HG02571 (cell line): Measurements from ENCODE around the gene ATP4A.

Experiments
- ATAC-seq: cut with Tn5 transposase; IDR thresholded peaks from one replicate; pipeline ENCODE4 v1.9.1; 2021; ENCODE audit warnings: mild to moderate bottlenecking, moderate library complexity; ENCODE audit not compliant: unreplicated experiment

Gene ATP4A

DNA sequence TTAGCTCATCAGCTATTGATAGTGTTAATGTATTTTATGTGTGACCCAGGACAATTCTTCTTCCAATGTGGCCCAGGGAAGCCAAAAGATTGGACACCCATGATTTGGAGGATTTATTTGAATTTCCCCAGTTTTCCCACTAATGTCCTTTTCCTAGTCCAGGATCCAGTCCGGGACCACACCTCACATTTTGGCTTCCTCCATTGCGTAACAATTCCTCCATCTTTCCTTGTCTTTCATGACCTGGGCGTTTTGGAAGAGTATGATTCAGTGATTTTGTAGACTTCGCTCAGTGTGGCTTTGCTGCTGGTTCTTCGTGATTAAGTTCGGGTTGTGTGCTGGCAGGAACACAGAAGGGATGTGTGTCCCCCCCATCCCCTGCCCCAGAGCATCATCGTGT lies 3.3 kb upstream of the ATP4A start:
- ATAC-seq = no peak

- no peak for ATAC-seq
These were observed 1.8 kb upstream of the ATP4A start for GRCh38 chr19:35565016-35565856.

DNA sequence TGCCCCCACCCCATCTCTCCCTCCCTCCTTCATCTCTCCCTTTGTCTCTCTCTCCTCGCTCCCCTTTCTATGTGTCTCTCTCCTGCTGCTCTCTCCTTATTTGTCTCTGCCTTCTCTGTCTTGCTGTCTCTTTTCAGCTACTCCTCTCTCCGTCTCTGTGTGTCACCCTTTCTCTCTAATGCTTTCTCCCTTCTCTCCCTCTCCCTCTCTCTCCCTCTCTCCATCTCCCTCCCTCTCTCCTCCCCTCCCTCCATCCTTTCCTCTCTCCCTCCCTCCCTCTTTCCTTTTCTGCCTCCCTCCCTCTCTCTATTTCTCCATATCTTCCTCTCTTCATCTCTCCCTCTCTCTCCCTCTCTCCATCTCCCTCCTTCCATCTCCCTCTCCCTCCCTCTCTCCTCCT lies 682 bp downstream of the ATP4A start:
- ATAC-seq = no peak

DNA sequence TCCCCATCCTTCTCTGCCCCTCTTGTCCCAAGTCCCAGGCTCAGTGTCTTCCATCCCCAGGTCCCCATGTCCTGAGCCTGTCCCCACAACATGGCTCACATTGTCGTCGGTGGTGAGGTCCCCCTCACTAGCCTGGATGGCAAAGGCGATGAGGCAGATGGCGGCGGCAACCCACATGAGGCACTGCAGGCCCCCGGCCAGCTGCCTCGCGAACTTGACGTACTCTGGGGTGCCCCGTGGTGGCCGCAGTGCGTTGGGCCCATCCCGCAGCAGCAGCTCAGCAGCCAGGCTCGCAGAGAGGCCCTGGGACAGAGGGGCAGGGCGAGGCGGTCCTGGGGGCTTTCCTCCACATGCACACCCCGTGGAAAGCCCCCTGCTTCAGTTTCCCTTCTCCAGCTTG lies 1.1 kb downstream of the ATP4A start:
- no peak for ATAC-seq

DNA sequence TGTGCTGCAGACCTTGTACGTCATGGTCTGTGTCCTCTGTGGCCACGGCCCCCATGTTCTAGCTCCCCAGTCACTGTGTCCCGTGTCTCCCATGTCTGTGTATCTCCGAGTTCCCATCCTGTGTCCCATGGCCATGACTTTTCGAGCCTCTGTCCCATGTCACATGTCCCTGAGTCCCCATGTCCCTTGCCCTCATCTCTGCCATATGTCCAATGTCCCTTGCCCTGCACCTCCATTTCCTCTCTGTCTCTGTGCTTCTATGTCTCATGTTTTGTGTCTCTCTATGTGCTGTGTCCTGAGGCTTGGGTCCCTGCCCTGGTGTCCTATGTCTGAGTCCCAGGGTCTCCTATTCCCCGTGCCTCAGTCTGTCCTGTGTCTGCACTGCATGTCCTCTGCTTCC lies 2.0 kb downstream of the ATP4A start:
- ATAC-seq = no peak

GRCh38 chr19:35560677-35561076 lies 2.8 kb downstream of the ATP4A start:
- ATAC-seq = no peak

GRCh38 chr19:35560271-35560670 lies 3.2 kb downstream of the ATP4A start:
- no peak for ATAC-seq

- ATAC-seq = no peak
These were observed 3.7 kb downstream of the ATP4A start for GRCh38 chr19:35559781-35560180.

DNA sequence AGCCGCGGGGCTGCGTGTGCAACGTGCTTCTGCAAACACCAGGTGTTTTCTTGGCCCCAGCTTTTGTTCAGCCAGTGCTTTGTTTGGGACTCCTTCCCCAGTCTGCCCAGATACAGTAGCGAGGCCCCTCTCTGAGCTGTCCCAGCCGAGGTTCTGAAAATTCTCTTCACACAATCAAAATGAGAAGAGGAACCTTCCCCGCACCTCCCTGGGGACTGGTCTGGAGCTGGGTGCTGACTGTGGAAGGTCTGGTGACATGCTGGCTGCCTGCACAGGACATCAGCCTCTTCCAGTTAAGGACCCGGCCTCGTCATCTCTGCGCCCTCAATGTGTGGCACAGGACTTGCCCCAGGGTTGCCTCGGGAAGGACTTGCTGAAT lies 4.2 kb downstream of the ATP4A start:
- ATAC-seq = no peak

DNA sequence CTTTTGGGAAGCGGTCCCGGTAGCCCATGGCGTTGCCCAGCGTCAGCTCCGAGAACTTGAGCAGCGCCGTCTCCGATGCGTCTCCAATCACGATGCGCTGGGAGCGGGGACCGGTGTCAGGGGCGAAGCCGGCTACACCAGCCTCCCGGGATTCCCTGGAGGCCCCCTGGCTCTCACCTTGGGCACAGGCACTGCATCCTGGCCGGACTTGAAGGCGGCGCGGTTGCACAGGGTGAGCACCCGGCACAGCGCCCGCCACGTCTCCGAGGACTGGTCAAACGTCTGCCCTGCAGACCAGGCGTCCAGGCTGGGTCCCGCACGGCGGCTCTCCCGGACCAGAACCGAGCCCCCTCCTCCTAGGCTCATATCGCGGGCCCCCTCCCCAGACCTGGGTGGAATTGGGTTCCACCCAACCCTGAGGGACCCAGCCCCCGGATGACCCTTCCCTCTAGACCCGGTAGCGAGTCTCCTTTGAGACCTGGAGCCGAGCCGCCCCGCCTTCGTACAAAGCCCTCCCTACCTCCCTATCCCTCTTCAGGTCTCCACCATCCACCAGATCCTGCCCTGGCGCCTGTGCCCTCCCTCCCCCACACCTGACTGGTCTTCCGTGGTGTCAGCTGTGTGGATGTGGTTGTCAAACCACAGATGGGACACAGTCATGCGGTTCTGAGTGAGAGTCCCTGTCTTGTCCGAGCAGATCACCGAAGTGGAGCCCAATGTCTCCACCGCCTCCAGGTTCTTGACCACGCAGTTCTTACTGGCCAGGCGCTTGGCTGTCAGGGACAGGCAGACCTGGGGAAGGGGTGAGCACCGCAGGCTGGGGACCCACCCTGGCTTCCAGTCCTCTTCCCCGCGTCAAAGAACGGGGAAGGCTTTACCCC lies 4.8 kb downstream of the ATP4A start:
- no peak for ATAC-seq

- ATAC-seq = no peak
These were observed 5.7 kb downstream of the ATP4A start for GRCh38 chr19:35557539-35558399.

GRCh38 chr19:35556846-35557538 lies 6.5 kb downstream of the ATP4A start:
- ATAC-seq = no peak

DNA sequence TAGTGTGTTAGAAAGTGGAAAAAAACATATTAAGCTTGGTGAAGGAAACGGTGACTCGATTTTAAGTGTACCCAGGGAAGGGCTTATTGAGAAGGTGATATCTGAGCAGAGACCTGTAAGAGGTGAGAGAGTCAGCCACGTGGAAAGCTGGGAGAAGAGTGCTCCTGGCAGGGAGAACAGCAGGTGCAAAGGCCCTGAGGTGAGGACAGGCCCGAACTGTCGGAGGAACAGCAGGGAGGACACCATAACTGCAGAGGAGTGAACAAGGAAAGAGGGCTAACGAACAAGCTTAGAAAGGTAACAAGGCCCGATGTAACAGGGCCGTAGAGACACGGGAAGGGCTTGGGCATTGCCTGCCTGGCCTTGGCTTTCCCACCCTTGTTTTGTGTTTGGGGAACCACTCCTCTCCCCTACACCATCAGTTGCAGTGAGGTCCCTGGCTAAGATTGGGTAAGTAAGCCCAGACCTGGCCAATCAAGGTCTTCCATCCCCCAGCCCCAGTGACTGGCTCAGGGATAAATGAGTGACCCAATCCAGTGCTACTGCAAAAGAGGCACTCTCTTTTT lies 7.3 kb downstream of the ATP4A start:
- ATAC-seq = no peak

DNA sequence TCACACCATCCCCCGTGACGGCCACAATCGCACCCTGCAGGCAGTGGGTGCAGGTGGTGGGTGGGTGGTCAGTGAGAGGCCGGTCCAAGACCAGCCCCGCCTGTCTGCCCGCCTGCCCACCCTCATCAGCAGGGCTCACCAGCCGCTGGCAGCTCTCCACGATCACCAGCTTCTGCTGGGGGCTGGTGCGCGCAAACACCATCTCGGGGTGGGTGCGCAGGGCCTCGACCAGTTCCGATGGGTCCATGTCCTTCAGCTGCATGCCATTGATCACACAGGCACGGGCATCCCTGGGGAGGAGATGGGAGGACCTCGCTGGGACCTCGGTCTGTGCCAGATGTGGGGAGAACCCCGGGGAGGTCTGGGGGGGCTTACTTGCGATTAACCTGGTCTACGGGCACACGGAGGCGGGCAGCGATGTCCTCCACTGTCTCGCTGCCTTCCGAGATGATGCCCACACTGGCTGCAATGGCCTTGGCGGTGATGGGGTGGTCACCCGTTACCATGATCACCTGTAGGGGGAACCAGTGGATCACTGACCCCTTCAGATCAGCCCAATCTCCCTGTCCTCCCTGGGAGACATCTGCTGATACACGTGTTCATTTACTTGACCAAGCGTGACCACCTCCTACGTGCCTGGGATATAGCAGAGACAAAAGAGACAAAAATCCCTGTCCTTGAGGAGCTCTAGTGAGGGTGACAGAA lies 8.0 kb downstream of the ATP4A start:
- no peak for ATAC-seq

DNA sequence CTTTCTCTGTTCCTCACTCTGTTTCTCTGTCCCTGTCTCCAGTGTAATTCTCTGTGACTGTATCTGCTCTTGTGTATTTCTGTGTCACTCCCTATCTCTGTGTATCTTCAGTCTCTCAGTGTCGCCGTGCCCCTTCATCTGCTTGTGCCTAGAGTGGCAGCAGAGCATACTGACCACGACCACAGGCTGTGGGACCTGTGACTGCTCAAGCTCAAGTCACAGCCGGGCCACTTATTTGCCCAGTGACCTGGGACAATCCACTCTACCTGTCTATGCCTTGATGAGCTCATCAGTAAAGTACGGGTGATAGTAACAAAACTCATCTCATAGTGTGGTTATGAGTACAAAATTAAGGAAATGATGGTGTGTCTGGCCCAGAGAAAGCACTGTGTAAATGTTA lies 9.4 kb downstream of the ATP4A start:
- no peak for ATAC-seq

DNA sequence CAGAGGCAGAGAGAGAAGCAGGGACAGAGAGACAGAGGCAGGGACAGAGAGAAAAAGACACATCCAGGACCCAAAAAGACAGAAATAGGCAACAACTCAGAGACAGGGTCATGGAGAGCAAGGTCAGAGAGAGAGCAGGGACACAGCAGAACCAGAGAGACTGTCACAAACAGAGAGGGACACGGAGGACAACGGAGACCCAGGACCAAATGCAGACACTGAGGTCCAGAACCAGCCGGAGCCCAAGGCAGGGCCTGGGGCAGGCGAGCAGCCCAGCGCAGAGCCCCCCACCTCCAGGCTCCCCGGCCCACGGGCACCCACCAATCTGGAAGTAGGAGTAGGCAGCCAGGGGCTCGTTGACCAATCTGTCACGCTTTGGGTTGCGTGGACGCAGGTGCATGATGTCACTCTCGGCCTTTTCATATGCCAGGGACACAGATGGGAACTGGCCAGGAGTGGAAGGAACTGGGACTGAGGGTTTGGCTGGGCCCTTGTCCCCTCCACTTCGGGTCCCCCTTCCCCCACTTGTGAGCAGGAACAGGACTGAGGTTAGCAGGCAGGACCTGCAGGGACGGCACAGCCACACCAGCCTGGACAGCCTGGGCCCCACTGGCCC lies 10.0 kb downstream of the ATP4A start:
- ATAC-seq = no peak

DNA sequence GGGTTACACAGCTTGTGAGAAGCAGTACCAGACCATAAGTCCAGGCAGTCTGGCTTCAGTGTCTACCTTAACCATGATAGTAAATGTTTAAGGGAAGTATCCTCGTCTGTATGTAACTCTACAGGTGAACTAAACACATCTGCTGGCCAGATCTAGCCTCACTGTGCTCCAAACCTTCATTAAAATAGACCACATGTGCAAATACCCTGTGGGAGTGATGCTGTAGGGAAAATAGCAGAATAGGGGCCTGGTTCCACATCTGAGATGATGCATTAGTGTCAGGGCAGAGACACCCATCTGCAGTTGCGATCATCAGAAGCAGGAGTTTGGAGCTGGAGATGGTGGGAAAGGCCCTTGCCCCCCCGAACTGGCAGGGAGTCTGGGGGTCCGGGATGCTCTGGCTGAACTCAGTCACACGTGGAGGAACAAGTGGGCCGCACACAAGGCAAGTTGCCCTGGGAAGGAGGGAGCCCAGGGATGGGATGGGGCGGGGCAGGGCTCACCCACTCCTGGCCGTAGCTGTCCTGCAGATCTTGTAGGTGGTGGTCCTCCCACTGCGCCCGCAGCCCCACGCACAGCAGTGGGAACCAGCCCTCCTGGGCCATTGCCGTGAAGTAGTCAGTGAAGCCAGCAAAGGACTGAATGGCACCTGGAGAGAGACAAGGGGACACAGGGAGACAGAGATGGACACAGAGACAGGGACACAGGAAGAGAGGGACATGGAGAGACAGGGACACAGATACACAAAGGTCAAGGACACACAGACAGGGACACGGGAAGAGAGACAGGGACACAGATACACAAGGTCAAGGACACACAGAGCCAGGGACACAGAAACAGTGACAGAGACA lies 10.7 kb downstream of the ATP4A start:
- ATAC-seq = no peak

GRCh38 chr19:35551091-35551810 lies 12.2 kb downstream of the ATP4A start:
- no peak for ATAC-seq
